Measurements from ENCODE around the gene VPS26C. TPM values are rescaled to one million over a fixed set of nuclear protein-coding genes. Genes with fewer than 3 reads are reported as not detected.

VPS26C gene
- total and polyA plus RNA-seq, 10 of the 15 experiments (the other 5 are each of a cell fraction or from before 2014, with no cell fraction given) = 32.5 to 65.1 (median 48.0) TPM

GRCh38 chr21:37267269-37268185 is at the start of gene VPS26C (continued):
- TF ChIP-seq PKNOX1 (IDR thresholded peaks at IDR 0.05) (peak; percentile 93), ZNF274 (IDR thresholded peaks at IDR 0.05; ENCODE audit: insufficient read depth, insufficient read length) (no peak), HDAC6 (IDR thresholded peaks at IDR 0.05; ENCODE audit: unreplicated experiment) (peak; percentile 59), SMAD5 (IDR thresholded peaks at IDR 0.05; ENCODE audit: low read depth) (peak; percentile 80), NKRF (conservative IDR thresholded peaks at IDR 0.05) (peak; percentile 90), CBFB (IDR thresholded peaks at IDR 0.05; ENCODE audit: low read depth) (peak; percentile 31), PRDM15 (CRISPR knock-in tag; IDR thresholded peaks at IDR 0.05) (no peak), RFX5 (IDR thresholded peaks at IDR 0.05; ENCODE audit: low read depth, low read length) (no peak; the same call in 1 of the 2 replicates), POLR2AphosphoS5 (IDR thresholded peaks at IDR 0.05; ENCODE audit: low read length) (peak; percentile 94), ZBTB4 (CRISPR knock-in tag; IDR thresholded peaks at IDR 0.05) (peak; percentile 13; the same call in 1 of the 2 replicates), NR2F1 (conservative IDR thresholded peaks at IDR 0.05) (peak; percentile 81), ZNF622 (IDR thresholded peaks at IDR 0.05) (no peak), BHLHE40 (IDR thresholded peaks at IDR 0.05; ENCODE audit: borderline replicate concordance in 1 of 2, low read depth in 2 of 2, low read length in 1 of 2) (peak; percentile 94 to 99)
- TF ChIP-seq, protein P1, sequence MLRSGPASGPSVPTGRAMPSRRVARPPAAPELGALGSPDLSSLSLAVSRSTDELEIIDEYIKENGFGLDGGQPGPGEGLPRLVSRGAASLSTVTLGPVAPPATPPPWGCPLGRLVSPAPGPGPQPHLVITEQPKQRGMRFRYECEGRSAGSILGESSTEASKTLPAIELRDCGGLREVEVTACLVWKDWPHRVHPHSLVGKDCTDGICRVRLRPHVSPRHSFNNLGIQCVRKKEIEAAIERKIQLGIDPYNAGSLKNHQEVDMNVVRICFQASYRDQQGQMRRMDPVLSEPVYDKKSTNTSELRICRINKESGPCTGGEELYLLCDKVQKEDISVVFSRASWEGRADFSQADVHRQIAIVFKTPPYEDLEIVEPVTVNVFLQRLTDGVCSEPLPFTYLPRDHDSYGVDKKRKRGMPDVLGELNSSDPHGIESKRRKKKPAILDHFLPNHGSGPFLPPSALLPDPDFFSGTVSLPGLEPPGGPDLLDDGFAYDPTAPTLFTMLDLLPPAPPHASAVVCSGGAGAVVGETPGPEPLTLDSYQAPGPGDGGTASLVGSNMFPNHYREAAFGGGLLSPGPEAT (IDR thresholded peaks at IDR 0.05; ENCODE audit: low read depth) = peak; percentile 50; the same call in 1 of the 2 replicates
- TF ChIP-seq, protein P2, sequence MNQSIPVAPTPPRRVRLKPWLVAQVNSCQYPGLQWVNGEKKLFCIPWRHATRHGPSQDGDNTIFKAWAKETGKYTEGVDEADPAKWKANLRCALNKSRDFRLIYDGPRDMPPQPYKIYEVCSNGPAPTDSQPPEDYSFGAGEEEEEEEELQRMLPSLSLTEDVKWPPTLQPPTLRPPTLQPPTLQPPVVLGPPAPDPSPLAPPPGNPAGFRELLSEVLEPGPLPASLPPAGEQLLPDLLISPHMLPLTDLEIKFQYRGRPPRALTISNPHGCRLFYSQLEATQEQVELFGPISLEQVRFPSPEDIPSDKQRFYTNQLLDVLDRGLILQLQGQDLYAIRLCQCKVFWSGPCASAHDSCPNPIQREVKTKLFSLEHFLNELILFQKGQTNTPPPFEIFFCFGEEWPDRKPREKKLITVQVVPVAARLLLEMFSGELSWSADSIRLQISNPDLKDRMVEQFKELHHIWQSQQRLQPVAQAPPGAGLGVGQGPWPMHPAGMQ (IDR thresholded peaks at IDR 0.05; ENCODE audit: borderline replicate concordance) = no peak
